Heart left ventricle (tissue), 16 donors: ENCODE data around the gene YIF1B. TPM values are rescaled to one million over a fixed set of nuclear protein-coding genes. Genes with fewer than 3 reads are reported as not detected.
A peak's percentile ranks its signal among the peaks of the same experiment; 100 is the strongest.

ENCODE experiments used
- ATAC-seq, 4 donors: fragments of 200-7000 bp; cut with Tn5 transposase; one replicate each; pipeline ENCODE4 v1.9.1; 2020 to 2022; ENCODE audit warnings: moderate library complexity in 4 of 4, mild to moderate bottlenecking in 3 of 4, moderate number of reproducible peaks in 1 of 4
- DNase-seq, 5 donors: peaks; one replicate each; pipeline ENCODE4 v3.0.0-alpha.2; 2020
- H3K27ac ChIP-seq, 12 donors: fragments of 200-600 bp; sonication (generic) in 4 of 12; one replicate each; pipeline versions ENCODE4 v1.5.0 to v1.8.0; 2016 to 2022; ENCODE audit warnings: mild to moderate bottlenecking in 2 of 12
- H3K27me3 ChIP-seq, 9 donors: fragments of 200-600 bp; sonication (generic) in 2 of 9; one replicate each; pipeline versions ENCODE4 v1.5.1 to v1.8.0; 2016 to 2022; ENCODE audit warnings: mild to moderate bottlenecking in 3 of 9
- H3K36me3 ChIP-seq, 9 donors: fragments of 200-600 bp; sonication (generic) in 2 of 9; one replicate each; pipeline versions ENCODE4 v1.5.0 to v1.8.0; 2018 to 2022; ENCODE audit warnings: mild to moderate bottlenecking in 2 of 9
- H3K4me1 ChIP-seq, 12 donors: fragments of 200-600 bp; sonication (generic) in 4 of 12; one replicate each; pipeline versions ENCODE4 v1.5.0 to v1.8.0; 2016 to 2022; ENCODE audit warnings: mild to moderate bottlenecking in 3 of 12
- H3K4me3 ChIP-seq, 12 donors: fragments of 200-600 bp; sonication (generic) in 4 of 12; one replicate each; pipeline versions ENCODE4 v1.5.0 to v1.8.0; 2017 to 2022; ENCODE audit warnings: mild to moderate bottlenecking in 9 of 12, moderate library complexity in 4 of 12
- H3K9me3 ChIP-seq, 12 donors: fragments of 200-600 bp; sonication (generic) in 4 of 12; one replicate each; pipeline versions ENCODE4 v1.5.0 to v1.8.0; 2016 to 2022; ENCODE audit warnings: mild to moderate bottlenecking in 1 of 12
- POLR2A ChIP-seq, 2 donors: fragments of 450-650 bp; IDR thresholded peaks; one replicate each; pipeline ENCODE4 v1.6.1; 2017; ENCODE audit warnings: antibody characterized with exemption in 2 of 2, mild to moderate bottlenecking in 2 of 2, moderate library complexity in 2 of 2
- WGBS, 4 donors: extraction: QIAGEN DNeasy Blood & Tissue Kit in 2 of 4; methylation state at CpG; one replicate each; pipeline versions ENCODE4 v1.1.5 to v1.1.7; 2013 to 2018; 5-methylcytosine and 5-hydroxymethylcytosine counted together
- intact Hi-C, 10 donors: fragments of 100-400 bp; cut with DNase I; formaldehyde crosslinking; loops; one replicate each; pipeline versions ENCODE4 v1.11.1 to v1.14.2; 2022
- polyA plus RNA-seq, 2 donors: library from polyadenylated mRNA; stranded (reverse); fragments of 200-250 nt; gene quantifications; one replicate each; pipeline ENCODE4 v1.2.3, GENCODE V29; 2013
- total RNA-seq, 9 donors: library from RNA; depleted of rRNA in 2 of 9; stranded (reverse); fragments of >200 nt in 2 of 9; fragmentation: NEBNext Ultra II Directional in 3 of 9; extraction: Animal tissue kit (Norgen Biotek cat#: 25700) in 3 of 9; gene quantifications; one replicate each; pipeline versions ENCODE4 v1.1.0 to v1.2.4, GENCODE V29; 2016 to 2023
- TF ChIP-seq, protein P1 (sequence below), 12 donors: fragments of 200-600 bp; sonication (generic) in 4 of 12; IDR thresholded peaks; one replicate each; pipeline versions ENCODE4 v1.5.0 to v1.8.0; 2018 to 2022; ENCODE audit warnings: antibody characterized with exemption in 12 of 12, mild to moderate bottlenecking in 5 of 12
- donor health status: ischemic (EF 13 %, LVEDD 7.1; RV severe dilation, severe dysfunction).
- donor health status: healthy with polysubstance abuse.
- donor health status: DM: no; HTN: yes; CAD: no.
- donor health status: DM: no; HTN: no; CAD: no.
- donor health status: ischemic (EF 25% LVEDD 6.9; RV normal size, moderate dysfunction).
- donor health status: ischemic (EF 25% LVEDD 5.7; RV mildly dilated, moderate dysfunction).
- donor health status: healthy.
- donor health status: DM: yes; HTN: yes; CAD: no.
- donor health status: ischemic (EF 35%, LVEDD 5.7; RV mildly dilated, moderate dysfunction).
- donor health status: nonischemic (EF 11% LVEDD 7.7; RV severe dilation, severe dysfunction).
- donor health status: DM: yes; HTN: yes; CAD: no.
- donor health status: PGD.
- donor health status: ischemic (EF 29% LVEDD 5.4; RV normal size, mild dysfunction).
- donor health status: nonischemic (EF 23%, LVEDD 6.1; RV moderate dilation, normal function).

Gene YIF1B
- total and polyA plus RNA-seq, 11 donors = 26.4 to 113 (median 32.5) TPM

DNA sequence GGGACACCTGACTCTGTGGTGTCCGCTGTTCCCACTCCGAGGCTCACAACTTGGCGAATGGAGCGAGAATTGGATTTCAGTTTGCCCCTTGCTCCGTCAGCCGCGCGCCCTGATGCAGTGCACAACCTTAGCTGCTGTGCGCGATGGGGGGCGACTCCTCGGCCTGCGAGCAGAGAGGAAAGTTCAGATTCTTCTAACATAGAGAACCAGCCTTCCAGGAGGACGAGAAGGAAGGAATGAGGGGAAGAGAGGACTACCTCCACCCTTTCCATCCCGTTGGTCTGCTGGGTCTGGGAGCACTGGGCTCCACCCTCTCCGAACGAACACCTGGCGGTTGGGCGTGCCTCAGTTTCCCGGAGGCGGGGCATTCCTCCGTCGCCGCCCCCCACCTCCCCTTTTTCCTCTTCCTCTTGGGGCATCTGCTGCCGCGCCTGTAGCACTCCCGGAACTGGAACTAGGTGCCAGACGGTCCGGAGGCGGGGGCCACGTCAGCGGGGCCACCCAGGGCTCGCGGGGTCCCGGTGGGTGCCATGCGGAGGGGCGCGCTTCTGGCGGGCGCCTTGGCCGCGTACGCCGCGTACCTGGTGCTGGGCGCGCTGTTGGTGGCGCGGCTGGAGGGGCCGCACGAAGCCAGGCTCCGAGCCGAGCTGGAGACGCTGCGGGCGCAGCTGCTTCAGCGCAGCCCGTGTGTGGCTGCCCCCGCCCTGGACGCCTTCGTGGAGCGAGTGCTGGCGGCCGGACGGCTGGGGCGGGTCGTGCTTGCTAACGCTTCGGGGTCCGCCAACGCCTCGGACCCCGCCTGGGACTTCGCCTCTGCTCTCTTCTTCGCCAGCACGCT, 3.9 kb upstream of the YIF1B start, which contains the start of gene KCNK6:
Gene KCNK6 (plus strand): TSS at position 425 of the 838 bp plus-strand sequence. CDS start 106 bp downstream, at position 531.
- TF ChIP-seq, protein P1, sequence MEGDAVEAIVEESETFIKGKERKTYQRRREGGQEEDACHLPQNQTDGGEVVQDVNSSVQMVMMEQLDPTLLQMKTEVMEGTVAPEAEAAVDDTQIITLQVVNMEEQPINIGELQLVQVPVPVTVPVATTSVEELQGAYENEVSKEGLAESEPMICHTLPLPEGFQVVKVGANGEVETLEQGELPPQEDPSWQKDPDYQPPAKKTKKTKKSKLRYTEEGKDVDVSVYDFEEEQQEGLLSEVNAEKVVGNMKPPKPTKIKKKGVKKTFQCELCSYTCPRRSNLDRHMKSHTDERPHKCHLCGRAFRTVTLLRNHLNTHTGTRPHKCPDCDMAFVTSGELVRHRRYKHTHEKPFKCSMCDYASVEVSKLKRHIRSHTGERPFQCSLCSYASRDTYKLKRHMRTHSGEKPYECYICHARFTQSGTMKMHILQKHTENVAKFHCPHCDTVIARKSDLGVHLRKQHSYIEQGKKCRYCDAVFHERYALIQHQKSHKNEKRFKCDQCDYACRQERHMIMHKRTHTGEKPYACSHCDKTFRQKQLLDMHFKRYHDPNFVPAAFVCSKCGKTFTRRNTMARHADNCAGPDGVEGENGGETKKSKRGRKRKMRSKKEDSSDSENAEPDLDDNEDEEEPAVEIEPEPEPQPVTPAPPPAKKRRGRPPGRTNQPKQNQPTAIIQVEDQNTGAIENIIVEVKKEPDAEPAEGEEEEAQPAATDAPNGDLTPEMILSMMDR (IDR thresholded peaks at IDR 0.05) = peak in 1 of 12 donors; percentile 15
- TF ChIP-seq POLR2A (IDR thresholded peaks at IDR 0.05) = peak in 1 of 2 donors; percentile 44
- Histone ChIP-seq H3K27ac (peak within 1 kb of the TSS; percentile 11 to 94 (median 81)), H3K4me1 (peaks cover 0 to 84% (median 46%) of the 10 kb centered on the region in 12 donors), H3K9me3 (no peaks in the 10 kb centered on the region), H3K36me3 (peaks cover 0 to 15% (median 5%) of the 10 kb centered on the region in 9 donors), H3K4me3 (peak within 1 kb of the TSS; percentile 48 to 84 (median 76)), H3K27me3 (no peaks in the 10 kb centered on the region)
- intact Hi-C loops = loop anchor here in 8 of 10 donors (2.0 to 10.0 kb wide), 8 partner anchors 37 to 412 kb away; partner anchors contain the start of genes PPP1R14A (in 2 of the 8), SIPA1L3 (in 1 of the 8) and WDR87 (in 1 of the 8)
- ATAC-seq = peak in 2 of 4 donors; percentile 0 to 7
- WGBS, 4 donors = 4 to 13% (median 6%) methylated on average over 30 to 76 of the region's 76 CpGs
- peak; percentile 57 to 79 (median 63) for DNase-seq

DNA sequence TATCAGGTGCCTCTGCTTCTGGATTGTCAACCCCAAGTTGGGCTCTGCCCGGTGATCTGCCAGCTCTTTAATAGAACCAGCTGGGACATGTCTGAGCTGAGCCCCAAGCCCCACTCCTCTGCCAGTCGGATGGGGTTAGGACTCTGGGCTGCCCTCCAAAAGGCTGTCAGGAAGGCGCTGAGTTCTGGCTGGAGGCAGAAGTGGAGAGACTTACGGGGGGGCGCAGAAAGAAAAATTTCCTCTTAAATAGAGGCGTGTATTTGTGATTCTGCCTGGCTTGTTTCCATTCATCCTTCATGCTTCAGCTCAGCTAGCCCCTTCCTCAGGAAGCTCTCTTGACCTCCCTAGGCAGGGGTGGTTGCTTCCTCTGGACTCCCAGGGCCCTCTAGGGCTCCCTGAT, 2.9 kb upstream of the YIF1B start:
- 18 to 39% (median 31%) methylated on average over 6 of the region's 6 CpGs for WGBS, 4 donors
- no peaks in the 10 kb centered on the region for H3K9me3 ChIP-seq
- H3K27ac ChIP-seq = peak overlapping the region in 11 of 12 donors; percentile 7 to 94 (median 83)
- H3K4me3 ChIP-seq = peak overlapping the region in 3 of 12 donors; percentile 80 to 84 (median 81)
- intact Hi-C loops = loop anchor here in 5 of 10 donors (2.0 to 5.0 kb wide), 5 partner anchors 36 to 71 kb away; partner anchors contain the start of gene PPP1R14A (in 1 of the 5)
- peak in 4 of 5 donors; percentile 60 to 72 (median 68) for DNase-seq
- no peaks in the 10 kb centered on the region for H3K27me3 ChIP-seq
- peaks cover 0 to 6% (median 0%) of the 10 kb centered on the region in 9 donors for H3K36me3 ChIP-seq
- ATAC-seq = peak in 1 of 4 donors; percentile 12
- TF ChIP-seq POLR2A (IDR thresholded peaks at IDR 0.05) = no peak
- TF ChIP-seq, protein P1 (IDR thresholded peaks at IDR 0.05) = no peak
- H3K4me1 ChIP-seq = peaks cover 0 to 88% (median 46%) of the 10 kb centered on the region in 12 donors

DNA sequence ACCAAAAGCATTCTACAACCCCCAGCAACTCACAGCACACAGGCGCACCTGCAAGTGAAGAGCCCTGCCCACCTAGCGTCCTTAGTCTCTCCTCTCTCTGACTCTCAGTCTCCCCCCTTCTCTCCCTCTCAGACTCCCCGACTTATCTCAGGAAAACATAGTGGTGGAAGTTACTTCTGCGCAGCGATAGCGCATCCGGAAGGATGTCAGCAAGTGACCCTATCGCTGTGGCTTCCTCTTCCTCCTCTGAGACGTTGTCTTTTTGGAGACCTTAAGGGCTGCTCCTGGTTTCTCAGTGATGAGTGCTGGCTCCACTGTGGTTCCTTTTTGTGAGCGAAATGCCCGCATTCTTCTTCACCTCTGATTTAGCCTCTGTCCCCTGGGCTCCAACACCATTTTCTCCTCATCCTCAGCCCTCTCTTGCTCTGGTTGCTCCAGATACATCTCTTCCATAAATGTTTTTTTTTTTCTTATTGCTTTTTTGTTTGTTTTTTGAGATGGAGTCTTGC, 1.4 kb upstream of the YIF1B start:
- DNase-seq = no peak
- Histone ChIP-seq H3K4me3 (peak overlapping the region in 7 of 12 donors; percentile 17 to 80 (median 67)), H3K4me1 (peaks cover 0 to 78% (median 45%) of the 10 kb centered on the region in 12 donors), H3K9me3 (no peaks in the 10 kb centered on the region), H3K27ac (peak overlapping the region in 11 of 12 donors; percentile 11 to 94 (median 83)), H3K36me3 (no peaks in the 10 kb centered on the region), H3K27me3 (no peaks in the 10 kb centered on the region)
- ATAC-seq = no peak
- WGBS, 4 donors = 44 to 66% (median 59%) methylated on average over 11 of the region's 11 CpGs
- intact Hi-C loops = loop anchor here in 5 of 10 donors (2.0 to 5.0 kb wide), 5 partner anchors 35 to 70 kb away; partner anchors contain the start of genes PPP1R14A (in 1 of the 5) and PSMD8 (in 1 of the 5)
- TF ChIP-seq, protein P1 (IDR thresholded peaks at IDR 0.05) = no peak
- no peak for TF ChIP-seq POLR2A (IDR thresholded peaks at IDR 0.05)
